MM.1S (cell line): Measurements from ENCODE around the gene NTRK2.

Experiments used
- DNase-seq: peaks from one replicate; pipeline ENCODE4 v3.0.0-alpha.2; 2015
- H2AFZ ChIP-seq: fragments of 300-600 bp; sonication (generic); 2 replicates; pipeline ENCODE4 v1.6.0; 2016; ENCODE audit warnings: antibody characterized with exemption, low read length
- H3F3A ChIP-seq: fragments of 300-600 bp; sonication (generic); 2 replicates; pipeline ENCODE4 v1.6.1; 2016; ENCODE audit warnings: mild to moderate bottlenecking, antibody characterized with exemption, low read length, moderate library complexity, mixed read lengths; ENCODE audit not compliant: insufficient read depth
- H3K27ac ChIP-seq: fragments of 300-600 bp; sonication (generic); 2 replicates; pipeline ENCODE4 v1.5.1; 2016; ENCODE audit warnings: mild to moderate bottlenecking, low read length
- H3K27me3 ChIP-seq: fragments of 300-600 bp; sonication (generic); replicated peaks from 2 replicates; pipeline ENCODE4 v1.6.0; 2016; ENCODE audit warnings: low read length; ENCODE audit not compliant: insufficient read depth
- H3K36me3 ChIP-seq: fragments of 300-600 bp; sonication (generic); replicated peaks from 2 replicates; pipeline ENCODE4 v1.6.1; 2016; ENCODE audit warnings: mild to moderate bottlenecking, low read length, mixed read lengths; ENCODE audit not compliant: insufficient read depth
- H3K4me1 ChIP-seq: fragments of 300-600 bp; sonication (generic); 2 replicates; pipeline ENCODE4 v1.6.1; 2016; ENCODE audit warnings: low read length, mixed read lengths
- H3K4me2 ChIP-seq: fragments of 300-600 bp; sonication (generic); 2 replicates; pipeline ENCODE4 v1.6.0; 2016; ENCODE audit warnings: low read depth, low read length
- H3K4me3 ChIP-seq: fragments of 300-600 bp; sonication (generic); 2 replicates; pipeline ENCODE4 v1.5.1; 2016; ENCODE audit warnings: low read length, mixed read lengths
- H3K79me2 ChIP-seq: fragments of 300-600 bp; sonication (generic); 2 replicates; pipeline ENCODE4 v1.6.1; 2016; ENCODE audit warnings: mixed run types, low read length, mixed read lengths
- H3K9ac ChIP-seq: fragments of 300-600 bp; sonication (generic); 2 replicates; pipeline ENCODE4 v1.6.1; 2016; ENCODE audit warnings: low read length, mixed read lengths
- H3K9me2 ChIP-seq: fragments of 300-600 bp; sonication (generic); replicated peaks from 2 replicates; pipeline ENCODE4 v1.6.1; 2016; ENCODE audit warnings: mild to moderate bottlenecking, low read length, mixed read lengths; ENCODE audit not compliant: insufficient read depth
- H3K9me3 ChIP-seq: fragments of 300-600 bp; sonication (generic); replicated peaks from 2 replicates; pipeline ENCODE4 v1.6.1; 2016; ENCODE audit warnings: mild to moderate bottlenecking, low read length, mixed read lengths; ENCODE audit not compliant: insufficient read depth
- H4K20me1 ChIP-seq: fragments of 300-600 bp; sonication (generic); 2 replicates; pipeline ENCODE4 v1.6.1; 2016; ENCODE audit warnings: mild to moderate bottlenecking, low read length, moderate library complexity, mixed read lengths; ENCODE audit not compliant: insufficient read depth
- EZH2 ChIP-seq: fragments of 300-600 bp; sonication (generic); optimal IDR thresholded peaks from 2 replicates; pipeline ENCODE3; 2017; ENCODE audit warnings: low read depth, mild to moderate bottlenecking, antibody characterized with exemption, low read length, mixed read lengths
- EZH2phosphoT487 ChIP-seq: fragments of 300-600 bp; sonication (generic); IDR thresholded peaks from 2 replicates; pipeline ENCODE4 v1.6.1; 2018; ENCODE audit warnings: antibody characterized with exemption, low read length
- TF ChIP-seq, protein P1 (sequence below): fragments of 300-600 bp; sonication (generic); IDR thresholded peaks from 2 replicates; pipeline ENCODE4 v1.5.1; 2016; ENCODE audit warnings: antibody characterized with exemption, low read length, mixed read lengths

NTRK2 gene

GRCh38 chr9:84738353-84738752 lies 68.8 kb downstream of the NTRK2 start:
- Histone ChIP-seq H3K36me3 (no peaks in the 10 kb centered on the region), H3F3A (no peaks in the 10 kb centered on the region), H3K4me2 (no peak overlapping the region), H3K79me2 (no peaks in the 10 kb centered on the region), H3K9ac (no peak overlapping the region), H3K9me3 (no peaks in the 10 kb centered on the region), H3K4me1 (no peaks in the 10 kb centered on the region), H2AFZ (no peak overlapping the region), H3K9me2 (no peaks in the 10 kb centered on the region), H4K20me1 (no peaks in the 10 kb centered on the region), H3K4me3 (no peak overlapping the region), H3K27me3 (no peaks in the 10 kb centered on the region), H3K27ac (no peak overlapping the region)
- TF ChIP-seq, protein P1, sequence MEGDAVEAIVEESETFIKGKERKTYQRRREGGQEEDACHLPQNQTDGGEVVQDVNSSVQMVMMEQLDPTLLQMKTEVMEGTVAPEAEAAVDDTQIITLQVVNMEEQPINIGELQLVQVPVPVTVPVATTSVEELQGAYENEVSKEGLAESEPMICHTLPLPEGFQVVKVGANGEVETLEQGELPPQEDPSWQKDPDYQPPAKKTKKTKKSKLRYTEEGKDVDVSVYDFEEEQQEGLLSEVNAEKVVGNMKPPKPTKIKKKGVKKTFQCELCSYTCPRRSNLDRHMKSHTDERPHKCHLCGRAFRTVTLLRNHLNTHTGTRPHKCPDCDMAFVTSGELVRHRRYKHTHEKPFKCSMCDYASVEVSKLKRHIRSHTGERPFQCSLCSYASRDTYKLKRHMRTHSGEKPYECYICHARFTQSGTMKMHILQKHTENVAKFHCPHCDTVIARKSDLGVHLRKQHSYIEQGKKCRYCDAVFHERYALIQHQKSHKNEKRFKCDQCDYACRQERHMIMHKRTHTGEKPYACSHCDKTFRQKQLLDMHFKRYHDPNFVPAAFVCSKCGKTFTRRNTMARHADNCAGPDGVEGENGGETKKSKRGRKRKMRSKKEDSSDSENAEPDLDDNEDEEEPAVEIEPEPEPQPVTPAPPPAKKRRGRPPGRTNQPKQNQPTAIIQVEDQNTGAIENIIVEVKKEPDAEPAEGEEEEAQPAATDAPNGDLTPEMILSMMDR, result no peak
- TF ChIP-seq EZH2, result no peak
- no peak for TF ChIP-seq EZH2phosphoT487
- DNase-seq, result no peak

DNA sequence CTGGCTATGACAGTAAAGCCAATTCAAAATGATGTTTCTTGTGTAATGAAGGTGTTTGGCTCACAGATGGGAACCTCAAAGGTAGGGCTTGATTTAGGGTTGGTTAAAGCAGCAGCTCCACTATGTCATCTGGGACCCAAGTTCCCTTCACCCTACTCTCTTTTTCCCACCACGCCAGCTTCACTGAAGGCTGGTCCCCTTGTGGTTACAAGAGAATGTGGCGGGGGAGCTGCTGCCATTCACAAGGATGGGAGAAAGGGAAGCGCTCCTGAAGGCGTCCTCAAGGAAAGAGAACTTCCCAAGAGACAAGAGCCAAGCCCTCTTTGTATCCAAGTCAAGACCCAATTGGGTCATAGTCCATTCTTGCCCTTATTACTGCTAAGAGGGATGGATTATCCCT lies 72.7 kb downstream of the NTRK2 start:
- Histone ChIP-seq H3K27ac (no peak overlapping the region), H3K4me2 (no peak overlapping the region), H3K36me3 (no peaks in the 10 kb centered on the region), H3F3A (no peaks in the 10 kb centered on the region), H4K20me1 (no peaks in the 10 kb centered on the region), H3K9me2 (no peaks in the 10 kb centered on the region), H2AFZ (no peak overlapping the region), H3K9me3 (no peaks in the 10 kb centered on the region), H3K4me1 (no peaks in the 10 kb centered on the region), H3K4me3 (no peak overlapping the region), H3K27me3 (no peaks in the 10 kb centered on the region), H3K79me2 (no peaks in the 10 kb centered on the region), H3K9ac (no peak overlapping the region)
- TF ChIP-seq, protein P1, result no peak
- TF ChIP-seq EZH2phosphoT487 (no peak), EZH2 (no peak)
- no peak for DNase-seq

DNA sequence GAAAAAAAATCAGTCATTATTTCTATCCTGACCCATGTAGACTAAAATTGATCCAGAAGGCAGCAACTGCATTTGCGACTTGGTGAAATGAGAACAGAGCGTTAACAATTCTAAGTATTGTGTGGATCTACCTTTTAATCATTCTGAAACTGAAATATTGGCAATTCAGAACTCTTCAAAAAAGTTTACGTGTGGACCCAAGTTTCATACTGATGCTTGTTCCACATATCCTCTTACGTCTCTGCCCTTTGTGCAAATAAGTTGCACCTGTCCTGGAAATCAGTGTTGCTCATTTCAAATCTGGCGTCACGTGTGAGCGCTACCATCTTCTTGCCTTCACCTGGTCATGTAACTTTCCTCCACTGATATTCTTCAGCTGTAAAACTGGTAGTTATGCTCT lies 74.7 kb downstream of the NTRK2 start:
- Histone ChIP-seq H3K36me3 (no peaks in the 10 kb centered on the region), H3K9me2 (no peaks in the 10 kb centered on the region), H3K79me2 (no peaks in the 10 kb centered on the region), H3F3A (no peaks in the 10 kb centered on the region), H4K20me1 (no peaks in the 10 kb centered on the region), H3K9ac (no peak overlapping the region), H3K4me2 (no peak overlapping the region), H3K4me3 (no peak overlapping the region), H3K27ac (no peak overlapping the region), H3K4me1 (no peaks in the 10 kb centered on the region), H3K27me3 (no peaks in the 10 kb centered on the region), H2AFZ (no peak overlapping the region), H3K9me3 (no peaks in the 10 kb centered on the region)
- DNase-seq, result no peak
- TF ChIP-seq EZH2phosphoT487 (no peak), EZH2 (no peak)
- TF ChIP-seq, protein P1, result no peak

DNA sequence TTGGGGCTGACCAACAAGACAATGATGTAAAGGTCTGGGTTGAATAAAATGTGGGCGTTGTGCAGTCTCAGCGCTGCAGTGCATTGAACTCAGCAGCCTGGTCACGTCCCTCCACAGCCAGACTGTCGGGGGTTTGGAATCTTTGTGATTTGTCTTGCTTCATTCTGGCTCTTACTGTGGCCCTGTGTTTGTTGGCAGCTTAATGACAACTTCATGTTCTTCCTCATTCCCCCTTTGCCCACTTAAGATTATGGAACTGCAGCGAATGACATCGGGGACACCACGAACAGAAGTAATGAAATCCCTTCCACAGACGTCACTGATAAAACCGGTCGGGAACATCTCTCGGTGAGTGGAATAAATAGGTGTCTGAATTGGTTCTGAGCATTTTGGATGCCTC lies 75.2 kb downstream of the NTRK2 start:
- H3K9ac ChIP-seq, result no peak overlapping the region
- no peaks in the 10 kb centered on the region for H3K4me1 ChIP-seq
- H3K36me3 ChIP-seq, result no peaks in the 10 kb centered on the region
- H3F3A ChIP-seq, result no peaks in the 10 kb centered on the region
- TF ChIP-seq EZH2 (no peak), EZH2phosphoT487 (no peak)
- TF ChIP-seq, protein P1, result no peak
- no peaks in the 10 kb centered on the region for H3K9me2 ChIP-seq
- H3K27me3 ChIP-seq, result no peaks in the 10 kb centered on the region
- no peak for DNase-seq
- H2AFZ ChIP-seq, result no peak overlapping the region
- no peaks in the 10 kb centered on the region for H3K79me2 ChIP-seq
- H4K20me1 ChIP-seq, result no peaks in the 10 kb centered on the region
- no peak overlapping the region for H3K27ac ChIP-seq
- H3K4me3 ChIP-seq, result no peak overlapping the region
- no peaks in the 10 kb centered on the region for H3K9me3 ChIP-seq
- no peak overlapping the region for H3K4me2 ChIP-seq
